Measurements from ENCODE around the gene SNRPA.

SNRPA gene

DNA sequence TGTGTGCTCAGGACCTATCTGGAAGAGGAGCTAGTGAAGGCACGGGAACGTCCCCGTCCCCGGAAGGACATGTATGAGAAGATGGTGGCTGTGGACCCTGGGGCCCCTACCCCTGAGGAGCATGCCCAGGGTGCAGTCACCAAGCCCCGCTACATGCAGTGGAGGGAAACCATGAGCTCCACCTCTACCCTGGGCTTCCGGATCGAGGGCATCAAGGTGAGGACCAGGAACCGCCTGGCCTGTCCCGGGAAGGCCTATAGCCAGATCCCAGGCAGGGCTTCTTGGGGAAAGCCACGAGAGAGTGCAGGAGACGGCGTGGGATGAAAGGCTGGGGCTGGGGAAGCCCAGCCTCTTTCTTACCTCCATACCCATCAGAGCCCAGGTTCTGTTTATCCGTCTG is 17.9 kb upstream of the SNRPA start:
- TF ChIP-seq, protein P1, sequence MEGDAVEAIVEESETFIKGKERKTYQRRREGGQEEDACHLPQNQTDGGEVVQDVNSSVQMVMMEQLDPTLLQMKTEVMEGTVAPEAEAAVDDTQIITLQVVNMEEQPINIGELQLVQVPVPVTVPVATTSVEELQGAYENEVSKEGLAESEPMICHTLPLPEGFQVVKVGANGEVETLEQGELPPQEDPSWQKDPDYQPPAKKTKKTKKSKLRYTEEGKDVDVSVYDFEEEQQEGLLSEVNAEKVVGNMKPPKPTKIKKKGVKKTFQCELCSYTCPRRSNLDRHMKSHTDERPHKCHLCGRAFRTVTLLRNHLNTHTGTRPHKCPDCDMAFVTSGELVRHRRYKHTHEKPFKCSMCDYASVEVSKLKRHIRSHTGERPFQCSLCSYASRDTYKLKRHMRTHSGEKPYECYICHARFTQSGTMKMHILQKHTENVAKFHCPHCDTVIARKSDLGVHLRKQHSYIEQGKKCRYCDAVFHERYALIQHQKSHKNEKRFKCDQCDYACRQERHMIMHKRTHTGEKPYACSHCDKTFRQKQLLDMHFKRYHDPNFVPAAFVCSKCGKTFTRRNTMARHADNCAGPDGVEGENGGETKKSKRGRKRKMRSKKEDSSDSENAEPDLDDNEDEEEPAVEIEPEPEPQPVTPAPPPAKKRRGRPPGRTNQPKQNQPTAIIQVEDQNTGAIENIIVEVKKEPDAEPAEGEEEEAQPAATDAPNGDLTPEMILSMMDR (IDR thresholded peaks at IDR 0.05; ENCODE audit: extremely low read depth, insufficient read depth, missing control alignments), result no peak
- in situ Hi-C loops (cut with MboI; ENCODE audit: low pct_unique_long_range_greater_than_20kb, low sequenced_read_pairs, unreplicated experiment), result no loop called here
- no peak for DNase-seq (ENCODE audit: low spot score)

DNA sequence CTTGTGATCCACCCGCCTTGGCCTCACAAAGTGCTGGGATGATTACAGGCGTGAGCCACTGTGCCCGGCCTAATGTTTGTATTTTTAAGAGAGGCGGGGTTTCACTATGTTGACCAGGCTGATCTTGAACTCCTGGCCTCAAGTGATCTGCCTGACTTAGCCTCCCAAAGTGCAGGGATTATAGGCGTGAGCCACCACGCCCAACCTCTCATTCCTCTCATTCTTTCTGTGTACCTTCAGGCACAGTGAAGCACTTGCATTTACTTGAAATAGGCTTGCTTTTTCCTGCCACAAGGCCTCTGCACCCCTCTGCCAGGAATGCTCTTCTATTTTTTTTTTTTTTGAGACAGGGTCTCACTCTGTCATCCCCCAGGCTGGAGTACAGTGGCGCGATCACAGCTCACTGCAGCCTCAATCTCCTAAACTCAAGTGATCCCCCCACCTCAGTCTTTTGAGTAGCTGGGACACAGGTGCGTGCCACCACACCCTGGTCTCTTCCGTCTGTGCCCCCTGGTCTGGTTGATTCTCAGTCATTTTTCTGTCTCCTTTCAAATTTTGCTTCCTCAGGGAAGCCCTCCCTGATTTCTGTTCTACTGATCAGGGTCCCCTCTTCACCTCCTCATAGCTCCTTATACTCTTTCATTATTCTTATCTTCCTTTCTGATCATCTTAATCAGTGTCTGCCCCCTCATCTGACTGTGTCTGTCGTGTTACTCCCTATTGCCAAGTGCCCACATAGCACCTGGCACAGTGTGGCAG is 15.8 kb upstream of the SNRPA start:
- no peak for DNase-seq (ENCODE audit: low spot score)
- in situ Hi-C loops (cut with MboI; ENCODE audit: low pct_unique_long_range_greater_than_20kb, low sequenced_read_pairs, unreplicated experiment), result no loop called here
- TF ChIP-seq, protein P1 (IDR thresholded peaks at IDR 0.05; ENCODE audit: extremely low read depth, insufficient read depth, missing control alignments), result no peak

- TF ChIP-seq, protein P1 (IDR thresholded peaks at IDR 0.05; ENCODE audit: extremely low read depth, insufficient read depth, missing control alignments), result no peak
- no peak for DNase-seq (ENCODE audit: low spot score)
- in situ Hi-C loops (cut with MboI; ENCODE audit: low pct_unique_long_range_greater_than_20kb, low sequenced_read_pairs, unreplicated experiment), result no loop called here
Measured at GRCh38 chr19:40736661-40737060, 14.3 kb upstream of the SNRPA start.

- TF ChIP-seq, protein P1 (IDR thresholded peaks at IDR 0.05; ENCODE audit: extremely low read depth, insufficient read depth, missing control alignments), result no peak
- in situ Hi-C loops (cut with MboI; ENCODE audit: low pct_unique_long_range_greater_than_20kb, low sequenced_read_pairs, unreplicated experiment), result no loop called here
- DNase-seq (ENCODE audit: low spot score), result no peak
Measured at GRCh38 chr19:40737102-40737644, 13.8 kb upstream of the SNRPA start.

DNA sequence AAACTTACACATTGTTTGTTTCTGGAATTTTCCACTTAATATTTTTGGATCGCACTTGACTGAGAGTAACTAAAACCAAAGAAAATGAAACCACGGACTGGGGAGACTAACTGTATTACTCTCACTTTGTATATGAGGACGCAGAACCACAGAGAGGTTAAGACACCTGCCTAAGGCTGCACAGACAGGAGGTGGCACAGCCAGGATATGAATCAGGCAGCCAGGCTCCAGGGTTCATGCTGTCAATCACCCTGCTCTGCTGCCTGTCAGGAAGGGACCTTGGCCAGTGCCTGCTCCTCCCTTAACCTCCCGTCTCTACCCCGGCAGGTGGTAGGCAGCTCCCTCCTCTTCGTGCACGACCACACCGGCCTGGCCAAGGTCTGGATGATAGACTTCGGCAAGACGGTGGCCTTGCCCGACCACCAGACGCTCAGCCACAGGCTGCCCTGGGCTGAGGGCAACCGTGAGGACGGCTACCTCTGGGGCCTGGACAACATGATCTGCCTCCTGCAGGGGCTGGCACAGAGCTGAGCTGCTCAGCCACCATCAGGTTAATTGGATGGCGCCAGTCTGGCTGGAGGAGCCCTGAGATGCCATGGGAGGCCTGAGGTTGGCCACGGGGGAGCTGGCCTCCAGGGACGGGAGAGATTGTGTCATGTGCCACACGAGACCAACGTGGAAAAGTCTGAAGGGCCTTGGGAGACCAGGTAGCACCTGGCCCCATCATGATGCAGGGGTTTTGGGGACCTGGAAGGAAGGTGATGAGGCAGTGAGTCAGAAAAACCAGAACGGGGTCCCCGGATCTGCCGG is 11.8 kb upstream of the SNRPA start:
- no peak for DNase-seq (ENCODE audit: low spot score)
- in situ Hi-C loops (cut with MboI; ENCODE audit: low pct_unique_long_range_greater_than_20kb, low sequenced_read_pairs, unreplicated experiment), result no loop called here
- TF ChIP-seq, protein P1 (IDR thresholded peaks at IDR 0.05; ENCODE audit: extremely low read depth, insufficient read depth, missing control alignments), result no peak

GRCh38 chr19:40739871-40740703 is 10.9 kb upstream of the SNRPA start:
- in situ Hi-C loops (cut with MboI; ENCODE audit: low pct_unique_long_range_greater_than_20kb, low sequenced_read_pairs, unreplicated experiment), result no loop called here
- no peak for DNase-seq (ENCODE audit: low spot score)
- TF ChIP-seq, protein P1 (IDR thresholded peaks at IDR 0.05; ENCODE audit: extremely low read depth, insufficient read depth, missing control alignments), result no peak
